NCI-H446 treated with DMSO at 0.1 percent for 48 hours (cell line): ENCODE results near the gene LIPE.

Source experiments
- DNase-seq: peaks from one replicate; lab custom pipeline; 2025; lab: John Stamatoyannopoulos, UW

LIPE gene

GRCh38 chr19:42412661-42413076, 14.5 kb downstream of the LIPE start:
- DNase-seq, result no peak

- DNase-seq, result no peak
Measured at GRCh38 chr19:42412227-42412626, 15.0 kb downstream of the LIPE start.

- DNase-seq, result no peak
Measured at GRCh38 chr19:42411581-42412178, 15.5 kb downstream of the LIPE start.

GRCh38 chr19:42410371-42410770, 16.8 kb downstream of the LIPE start:
- no peak for DNase-seq

- no peak for DNase-seq
Measured at GRCh38 chr19:42409477-42409876, 17.7 kb downstream of the LIPE start.

DNA sequence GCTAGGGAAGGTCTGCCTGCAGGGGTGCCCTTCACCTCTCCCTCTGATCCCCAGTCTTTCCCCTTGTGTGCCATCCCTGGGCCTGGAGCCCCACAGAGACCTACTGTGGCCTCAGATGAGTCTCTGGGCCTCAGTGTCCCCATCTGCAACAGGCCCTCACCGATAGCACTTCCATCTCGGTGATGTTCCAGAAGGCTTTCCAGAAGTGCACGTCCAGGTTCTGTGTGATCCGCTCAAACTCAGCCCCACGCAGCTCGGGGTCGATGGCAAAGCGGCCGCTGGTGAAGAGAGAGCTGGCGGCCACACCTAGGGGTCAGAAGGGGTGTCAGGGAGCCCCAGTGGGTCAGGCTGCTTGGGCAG, 19.4 kb downstream of the LIPE start:
- DNase-seq, result no peak

GRCh38 chr19:42407085-42407815, 19.9 kb downstream of the LIPE start:
- DNase-seq, result no peak

- no peak for DNase-seq
Measured at GRCh38 chr19:42406111-42406510, 21.1 kb downstream of the LIPE start.

GRCh38 chr19:42403586-42403985, 23.6 kb downstream of the LIPE start:
- no peak for DNase-seq

GRCh38 chr19:42402376-42403116, 24.6 kb downstream of the LIPE start:
- no peak for DNase-seq

GRCh38 chr19:42401365-42402303, 25.6 kb downstream of the LIPE start:
- DNase-seq, result peak; percentile 7

- DNase-seq, result no peak
Measured at GRCh38 chr19:42400404-42400803, 26.8 kb downstream of the LIPE start.

DNA sequence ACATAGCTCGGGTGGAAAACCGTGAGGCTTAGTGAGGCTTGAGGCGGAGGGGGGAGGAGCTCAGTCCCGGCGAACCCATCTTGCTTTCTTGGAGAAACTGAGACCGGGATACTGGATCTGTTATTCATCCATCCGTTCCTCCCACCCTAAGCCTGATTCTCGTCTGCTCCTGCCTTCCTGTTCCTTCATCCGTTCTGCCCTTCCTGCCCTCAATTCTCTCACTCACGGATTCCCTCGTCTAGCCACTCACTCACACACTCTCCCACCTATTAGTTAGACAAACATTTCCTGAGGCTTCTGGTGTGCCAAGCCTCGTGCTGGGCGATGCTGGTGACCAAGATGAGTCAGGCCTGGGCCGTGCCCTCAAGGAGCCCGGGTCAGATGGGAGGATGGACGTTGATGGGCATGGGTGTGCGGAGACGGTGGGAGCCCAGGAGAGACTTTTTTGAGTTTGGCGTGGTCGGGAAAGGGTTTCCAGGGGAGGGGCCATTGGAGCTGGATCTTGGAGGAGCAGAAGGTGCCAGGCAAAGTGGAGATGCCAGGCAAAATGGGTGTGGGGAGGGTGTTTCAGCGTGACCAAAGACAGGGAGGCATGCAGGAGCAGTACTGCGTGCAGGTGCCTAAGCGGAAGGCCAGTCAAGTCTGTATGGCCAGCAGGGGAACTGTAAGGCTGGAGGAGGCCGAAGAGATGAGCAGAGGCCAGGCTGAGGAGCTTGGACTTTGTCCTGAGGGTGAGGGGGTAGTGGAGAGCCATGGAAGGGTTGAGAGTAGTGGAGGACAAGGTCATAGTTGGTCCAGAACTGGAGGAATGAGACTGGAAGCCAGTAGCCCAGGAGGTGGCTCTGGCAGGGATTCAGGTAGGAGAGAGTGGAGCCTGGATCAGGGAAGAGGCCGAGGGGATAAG, 29.7 kb downstream of the LIPE start:
- DNase-seq, result no peak

DNA sequence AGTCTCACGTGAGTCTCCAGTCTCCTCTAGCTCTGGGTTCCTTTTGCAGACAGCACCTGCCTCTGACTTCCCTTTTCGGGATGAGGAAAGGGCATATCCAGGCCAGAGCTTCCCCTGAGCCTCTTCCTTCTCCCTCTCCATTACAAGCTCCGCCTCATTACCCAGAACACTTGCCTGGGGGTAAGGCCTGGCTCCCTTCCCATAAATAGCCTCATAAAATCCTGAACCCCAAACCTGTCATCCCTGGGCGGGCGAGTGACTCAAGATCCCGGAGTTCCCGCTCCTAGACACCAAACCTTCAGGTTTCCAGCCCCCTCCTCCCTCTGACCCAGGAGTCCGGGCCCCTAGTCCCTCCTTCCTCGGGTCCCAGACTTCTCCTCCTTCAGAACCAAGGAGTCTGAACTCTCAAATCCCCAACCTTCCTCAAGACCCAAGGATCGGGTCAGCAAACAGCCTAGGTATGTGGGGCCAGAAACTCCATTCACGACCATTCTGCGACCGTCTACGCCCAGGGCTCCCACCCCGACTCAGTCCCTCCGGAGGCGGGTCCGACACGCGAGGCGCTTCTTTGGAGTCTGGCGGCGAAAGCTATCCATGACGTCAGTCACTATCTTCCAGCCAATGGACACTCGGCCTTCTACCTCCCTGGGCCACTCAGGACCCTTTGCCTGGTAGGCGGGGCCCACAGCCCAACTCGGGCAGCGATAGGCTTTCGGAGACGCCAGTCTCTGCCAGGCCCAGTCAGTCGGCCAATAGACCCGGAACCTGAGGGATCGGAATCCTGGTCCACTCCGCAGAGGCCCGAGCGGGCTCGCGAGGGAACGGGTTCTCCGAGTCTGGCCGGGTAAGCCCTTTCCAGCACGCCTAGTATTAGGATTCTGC, 30.6 kb downstream of the LIPE start:
- peak; percentile 98 for DNase-seq

- DNase-seq, result no peak
Measured at GRCh38 chr19:42394751-42395150, 32.4 kb downstream of the LIPE start.

GRCh38 chr19:42392165-42392564, 35.0 kb downstream of the LIPE start:
- DNase-seq, result no peak

- DNase-seq, result no peak
Measured at GRCh38 chr19:42389899-42390298, 37.3 kb downstream of the LIPE start, which contains the start of gene CNFN. Gene CNFN, minus strand, starts transcription at chr19:42390297. Its CDS starts 1,260 bp downstream, at chr19:42389037.

GRCh38 chr19:42388851-42389489, 38.2 kb downstream of the LIPE start:
- no peak for DNase-seq

DNA sequence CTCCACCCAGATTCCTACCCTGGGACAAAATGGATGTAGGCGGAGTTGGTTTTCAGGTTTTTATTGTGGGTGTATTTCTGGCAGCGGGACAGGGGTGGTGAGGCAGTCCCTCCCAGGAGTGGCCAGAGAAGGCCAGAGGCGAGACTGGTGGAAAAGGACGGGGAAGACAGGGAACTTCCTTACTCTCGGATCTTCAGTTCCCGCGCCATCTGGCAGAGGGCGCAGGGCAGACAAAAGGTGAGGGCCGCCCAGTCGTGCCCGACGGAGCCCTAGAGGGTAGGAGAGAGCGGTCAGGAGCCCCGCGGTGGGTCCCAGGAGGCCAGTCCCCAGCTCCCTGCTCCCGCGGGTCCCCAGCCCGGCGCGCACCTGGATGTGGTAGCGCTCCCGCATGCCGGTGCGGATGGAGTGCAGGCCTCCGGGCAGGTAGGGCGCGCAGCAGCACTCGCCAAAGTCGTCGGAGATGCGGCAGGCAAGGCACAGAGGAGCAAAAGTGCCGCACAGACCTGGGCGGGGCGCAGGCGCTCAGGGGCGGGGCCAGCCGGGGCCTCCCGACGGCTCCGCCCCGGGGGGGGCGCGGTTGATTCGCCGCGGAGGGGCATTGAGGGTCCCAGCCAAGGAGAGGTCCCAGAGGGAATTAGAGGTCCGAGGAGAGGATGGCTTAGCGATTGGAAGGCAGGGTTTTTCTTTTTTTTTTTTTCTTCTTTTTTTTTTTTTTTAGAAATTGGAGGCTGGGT, 40.0 kb downstream of the LIPE start:
- no peak for DNase-seq
